GM15510 (cell line): ENCODE data around the gene IL11.

Source experiments
- POLR2A ChIP-seq: IDR thresholded peaks from 3 replicates; pipeline ENCODE4 v1.6.1; 2011; ENCODE audit warnings: borderline replicate concordance; ENCODE audit not compliant: insufficient read length; ENCODE audit errors: extremely low read depth

Gene IL11

DNA sequence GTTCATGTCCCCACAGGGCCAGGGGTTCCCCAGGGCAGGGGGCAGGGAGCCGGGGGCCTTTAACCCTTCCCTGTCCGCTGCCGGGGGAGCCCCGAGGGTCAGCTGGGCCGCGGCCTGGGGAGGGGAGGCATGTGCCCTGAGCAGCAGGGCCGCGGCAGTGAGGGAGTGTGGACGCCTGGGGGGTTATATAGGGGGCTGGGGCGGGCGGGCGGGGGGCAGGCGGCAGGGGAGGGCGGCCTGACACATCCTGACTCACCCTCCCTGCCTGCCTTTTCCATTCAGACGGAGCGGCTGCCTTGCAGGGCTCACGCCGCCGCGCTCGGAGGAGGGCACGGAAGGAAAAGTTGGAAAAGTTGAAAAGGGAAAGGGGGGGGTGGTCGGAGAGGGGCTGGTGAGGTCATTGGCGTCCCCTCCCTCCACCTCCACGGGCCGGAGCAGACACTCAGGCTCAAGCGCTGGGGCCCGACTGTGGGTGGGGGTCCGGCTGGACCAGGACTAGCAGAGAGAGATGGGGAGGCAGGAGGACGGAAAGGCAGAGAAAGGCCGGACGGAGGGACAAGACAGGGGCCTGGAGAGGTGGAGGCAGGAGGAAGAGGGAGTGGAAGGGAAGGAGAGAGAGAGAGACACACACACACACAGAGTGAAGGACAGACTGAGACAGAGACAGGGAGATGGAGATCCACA is at the start of gene IL11:
Gene IL11 (minus strand): TSS at position 159 of the 684 bp plus-strand sequence. CDS start 153 bp downstream, at position 6.
- TF ChIP-seq POLR2A: no peak

DNA sequence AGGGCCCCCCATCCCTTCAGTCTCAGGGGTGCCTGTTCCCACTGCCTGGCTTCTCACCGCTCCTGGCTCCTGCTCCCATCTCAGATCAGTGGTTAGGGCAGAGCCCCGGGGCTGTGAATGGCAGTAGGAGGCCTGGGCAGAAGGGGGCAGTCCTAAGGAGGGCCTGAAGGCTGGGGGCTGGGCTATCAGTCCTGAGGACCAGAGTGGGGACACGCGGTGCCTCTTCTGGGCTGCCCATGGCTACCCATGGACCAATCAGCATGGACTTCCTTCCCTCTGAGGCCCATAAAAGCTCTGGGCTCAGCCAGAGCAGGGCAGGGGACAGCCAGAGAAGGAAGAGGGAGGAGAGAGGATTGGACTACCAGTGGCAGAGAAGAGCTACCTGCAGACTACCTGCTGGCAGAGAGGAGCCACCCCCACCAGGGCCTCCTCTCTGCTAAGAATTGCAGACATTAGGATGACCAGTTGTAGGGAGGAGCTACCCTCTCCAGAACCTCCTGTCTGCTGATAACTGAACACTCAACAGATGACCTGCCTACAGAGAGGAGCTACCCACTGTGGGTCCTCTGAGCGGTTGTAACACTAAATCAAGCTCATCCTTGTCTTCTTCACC is 49.5 kb upstream of the IL11 start:
- no peak for TF ChIP-seq POLR2A

DNA sequence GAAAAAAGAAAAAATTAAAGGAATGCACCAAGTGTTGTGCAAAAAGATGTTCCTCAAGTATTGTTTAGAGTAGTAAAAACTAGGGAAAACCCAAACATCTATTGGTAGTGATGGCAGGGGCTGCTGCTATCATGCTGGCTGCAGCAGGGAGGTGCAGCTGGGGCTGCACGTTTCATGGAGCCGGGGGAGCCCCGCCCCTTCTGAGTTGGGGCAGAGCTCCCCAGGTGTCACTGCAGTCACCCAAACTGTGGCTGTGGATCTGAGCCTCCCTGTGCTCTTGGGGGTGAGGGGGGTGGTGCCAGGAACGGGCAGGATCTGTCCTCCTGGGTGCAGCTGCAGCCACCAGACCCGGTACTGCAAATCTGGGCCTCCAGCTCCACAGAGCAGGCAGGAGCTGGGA is 48.8 kb upstream of the IL11 start:
- TF ChIP-seq POLR2A: no peak

DNA sequence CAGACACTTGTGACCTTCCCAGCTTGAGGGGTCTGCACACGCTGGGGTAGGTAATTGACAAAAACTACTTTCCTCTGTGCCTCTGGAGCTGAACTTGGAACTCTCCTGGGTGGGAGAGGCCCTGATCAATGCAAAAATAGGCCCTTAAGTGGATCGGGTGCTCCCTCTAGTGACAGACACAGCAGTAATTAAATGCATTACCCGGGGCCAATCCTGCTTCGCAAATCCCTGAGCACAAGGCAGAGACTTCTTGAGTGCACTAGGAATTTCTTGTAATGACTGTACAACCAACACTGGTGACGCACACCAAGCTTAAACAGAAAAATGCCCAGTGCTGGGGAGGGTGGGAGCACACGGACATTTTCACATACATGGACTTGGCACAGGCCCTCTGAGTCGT is 47.9 kb upstream of the IL11 start:
- TF ChIP-seq POLR2A: no peak

DNA sequence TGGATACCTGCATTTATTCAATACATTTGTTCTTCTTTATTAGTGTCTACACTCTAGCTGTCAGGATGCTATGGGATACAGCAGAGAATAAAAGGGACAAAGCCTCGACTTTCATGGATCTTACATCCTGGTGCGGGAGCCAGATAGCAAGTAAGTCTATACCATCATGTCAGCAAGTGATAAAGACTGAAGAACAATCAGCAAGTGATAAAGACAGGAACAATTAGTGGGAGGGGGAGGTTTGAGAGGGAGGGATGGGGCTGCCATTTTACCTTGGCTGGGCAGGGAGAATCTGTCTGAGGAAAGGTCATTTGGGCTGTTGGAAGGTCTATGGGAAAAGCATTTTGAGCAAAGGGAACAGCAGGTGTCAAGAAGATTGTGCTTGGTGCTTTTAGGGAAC is 39.9 kb upstream of the IL11 start:
- TF ChIP-seq POLR2A: no peak

DNA sequence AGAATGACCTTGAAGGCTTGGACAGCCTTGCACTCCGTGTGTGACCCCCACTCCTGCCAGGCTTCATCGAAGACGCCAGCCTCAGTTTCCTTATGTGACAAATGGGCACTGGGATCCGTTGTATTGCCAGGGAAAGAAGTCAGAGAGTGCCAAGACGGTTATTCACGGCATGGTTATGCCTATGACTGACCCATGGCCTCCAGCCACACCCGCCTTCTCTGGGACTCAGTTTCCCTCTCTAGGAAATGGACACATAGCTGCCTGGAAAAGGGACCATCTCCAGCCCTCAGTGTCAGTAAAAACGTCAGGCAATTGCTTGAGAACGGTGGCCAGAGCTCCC is 38.2 kb upstream of the IL11 start:
- no peak for TF ChIP-seq POLR2A

DNA sequence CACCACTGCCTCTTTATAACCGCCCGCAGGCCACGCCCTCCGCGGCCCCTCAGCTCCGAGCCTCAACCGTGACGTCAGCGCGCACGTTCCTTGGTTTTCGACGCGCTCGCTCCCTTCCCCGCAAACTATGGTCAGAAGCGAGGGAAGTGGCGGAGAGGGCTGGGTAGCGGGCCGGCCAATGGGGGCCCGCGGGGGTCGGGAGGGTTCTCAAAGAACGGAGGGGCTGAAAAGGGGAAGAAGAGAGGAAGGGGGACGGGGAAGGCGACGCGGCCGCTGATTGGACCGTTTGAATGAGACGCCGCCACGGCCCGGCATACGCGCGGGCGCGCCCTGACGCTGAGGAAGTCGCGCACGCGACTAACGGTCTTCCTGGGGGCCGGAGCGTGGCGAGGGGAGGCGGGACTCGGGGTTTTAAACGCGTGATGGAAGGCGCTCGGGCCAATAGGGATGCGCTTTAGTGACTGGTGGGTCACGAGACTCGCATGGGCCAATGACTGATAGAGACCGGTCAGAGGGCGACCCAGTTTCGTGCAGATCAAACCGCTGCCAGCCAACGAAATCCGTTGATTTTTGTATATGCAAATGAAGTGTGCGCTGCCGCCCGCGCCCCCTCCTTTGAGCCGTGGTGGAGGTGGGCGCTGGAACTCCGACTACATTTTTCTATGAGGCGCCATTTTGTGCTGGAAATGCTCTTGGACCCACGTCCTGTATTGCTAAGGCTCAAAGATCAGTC is 37.7 kb upstream of the IL11 start:
- TF ChIP-seq POLR2A: peak; percentile 45

DNA sequence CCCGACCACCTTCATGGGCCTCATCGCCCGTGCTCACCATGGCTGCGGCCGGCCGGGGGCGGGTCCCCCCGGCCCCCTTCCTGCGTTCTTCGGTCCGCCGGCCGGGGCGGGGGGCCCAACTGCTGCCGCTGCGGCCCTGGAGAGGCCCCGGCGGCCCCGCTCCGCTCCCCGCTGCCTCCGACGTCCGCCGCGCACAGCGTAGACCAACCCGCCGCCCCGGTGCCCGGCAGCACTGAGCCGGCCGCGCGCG is 37.2 kb upstream of the IL11 start, which contains the start of gene UBE2S:
Gene UBE2S (minus strand): TSS at position 239 of the 250 bp plus-strand sequence. CDS start 199 bp downstream, at position 40.
- TF ChIP-seq POLR2A: peak; percentile 99

DNA sequence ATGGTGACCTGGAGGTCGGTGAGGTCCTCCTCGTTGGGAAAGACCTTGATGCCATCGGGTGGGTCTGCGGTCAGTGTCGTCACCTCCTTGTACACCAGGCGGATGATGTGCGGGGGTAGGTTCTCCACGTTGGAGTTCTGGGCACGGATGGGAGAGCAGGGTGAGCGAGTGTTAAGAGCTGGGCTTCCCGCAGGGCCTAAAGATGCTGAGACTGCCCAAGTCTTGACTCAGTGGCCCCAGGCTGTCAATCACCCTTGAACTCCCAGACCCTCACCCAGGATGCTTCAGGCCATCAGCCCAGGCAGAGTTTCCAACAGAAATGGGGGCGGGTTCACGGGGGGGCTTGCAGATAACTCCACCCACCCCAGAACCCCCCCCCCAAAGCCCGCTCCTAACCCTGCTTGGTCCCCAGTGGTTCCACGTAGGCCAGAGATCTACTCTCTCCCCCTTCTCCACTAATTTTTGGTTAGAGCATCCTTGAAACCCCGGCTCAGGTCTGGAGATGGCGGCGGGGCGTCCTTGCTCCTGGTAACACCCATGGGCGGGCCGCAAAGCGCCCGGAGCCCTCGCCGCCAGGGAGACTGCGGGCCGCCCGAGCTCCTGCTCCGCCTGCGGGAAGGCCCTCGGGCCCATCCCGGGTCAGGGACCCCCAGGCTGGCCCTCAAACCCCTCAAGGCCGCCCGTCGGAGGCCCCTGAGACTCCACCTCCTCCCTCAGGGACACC is 36.7 kb upstream of the IL11 start:
- no peak for TF ChIP-seq POLR2A

DNA sequence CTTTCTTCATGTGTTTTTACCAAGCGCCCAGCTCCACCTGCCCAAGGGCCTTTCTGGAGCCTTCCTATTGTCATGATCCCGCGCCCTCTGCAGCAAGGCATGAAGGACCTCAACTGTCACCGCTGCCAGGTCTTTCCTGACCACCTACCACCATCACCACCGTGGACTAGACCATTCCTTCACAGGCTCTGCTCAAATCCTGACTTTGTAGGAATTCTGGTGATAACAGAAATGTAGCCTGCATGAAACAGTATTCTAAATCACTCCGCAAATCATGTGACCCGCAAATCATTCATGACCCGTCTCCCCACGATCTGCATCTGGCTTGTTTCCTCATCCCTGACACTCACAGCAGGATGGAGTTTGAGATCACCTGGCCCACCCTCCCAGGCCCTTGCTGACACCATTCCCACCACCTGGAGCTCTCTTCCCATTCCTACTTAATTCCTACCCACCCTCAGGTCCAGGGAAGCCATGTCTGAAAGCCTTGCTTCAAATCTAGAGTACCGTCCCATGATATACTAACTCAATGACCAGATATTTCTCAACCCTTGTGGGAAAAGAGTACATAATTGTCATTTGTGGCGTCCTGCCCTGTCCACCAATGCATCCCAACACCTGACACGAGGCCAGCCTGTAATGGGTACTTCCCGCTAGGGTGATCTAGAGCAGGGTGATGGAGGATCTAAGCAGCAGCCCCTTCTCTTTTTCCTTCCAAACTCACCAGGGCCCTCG is 36.0 kb upstream of the IL11 start:
- no peak for TF ChIP-seq POLR2A

DNA sequence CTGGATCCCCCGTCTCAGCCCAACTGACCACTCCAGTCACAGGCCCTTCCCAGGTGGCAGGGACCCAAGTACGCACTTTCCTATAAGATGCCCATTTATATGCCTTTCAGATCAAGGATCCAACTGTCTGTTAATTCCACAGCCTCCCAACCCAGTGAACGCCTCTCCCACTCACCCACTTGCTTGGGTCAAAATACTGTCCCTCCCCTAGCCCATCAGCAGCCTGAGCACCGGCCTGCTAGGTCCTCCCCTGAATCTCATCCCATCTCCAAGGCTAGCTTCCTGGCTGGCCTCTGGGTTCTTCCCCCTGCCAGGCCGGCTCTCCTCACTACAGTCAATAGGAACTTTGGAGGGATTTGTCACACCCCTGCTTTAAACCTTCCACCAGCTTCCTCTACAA is 35.4 kb upstream of the IL11 start:
- no peak for TF ChIP-seq POLR2A

DNA sequence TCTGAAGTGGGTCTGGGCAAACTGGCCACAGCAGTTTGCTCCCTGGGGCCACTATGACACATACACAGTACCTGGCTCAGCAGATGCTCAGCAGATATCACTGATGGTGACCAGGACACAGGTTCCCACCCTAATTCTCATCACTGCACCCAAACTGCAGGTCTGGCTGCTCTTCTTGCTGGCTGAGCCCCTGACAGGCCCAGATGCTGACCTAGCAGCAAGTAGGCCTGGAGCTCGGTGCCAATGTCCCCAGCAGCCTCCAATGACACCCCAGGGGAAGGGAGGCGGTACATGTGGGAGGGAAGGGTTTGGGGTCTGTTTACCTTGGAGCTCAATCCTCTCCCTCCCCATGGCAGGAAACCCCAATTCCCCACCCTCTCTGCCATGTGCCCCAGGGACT is 32.2 kb upstream of the IL11 start:
- TF ChIP-seq POLR2A: no peak

DNA sequence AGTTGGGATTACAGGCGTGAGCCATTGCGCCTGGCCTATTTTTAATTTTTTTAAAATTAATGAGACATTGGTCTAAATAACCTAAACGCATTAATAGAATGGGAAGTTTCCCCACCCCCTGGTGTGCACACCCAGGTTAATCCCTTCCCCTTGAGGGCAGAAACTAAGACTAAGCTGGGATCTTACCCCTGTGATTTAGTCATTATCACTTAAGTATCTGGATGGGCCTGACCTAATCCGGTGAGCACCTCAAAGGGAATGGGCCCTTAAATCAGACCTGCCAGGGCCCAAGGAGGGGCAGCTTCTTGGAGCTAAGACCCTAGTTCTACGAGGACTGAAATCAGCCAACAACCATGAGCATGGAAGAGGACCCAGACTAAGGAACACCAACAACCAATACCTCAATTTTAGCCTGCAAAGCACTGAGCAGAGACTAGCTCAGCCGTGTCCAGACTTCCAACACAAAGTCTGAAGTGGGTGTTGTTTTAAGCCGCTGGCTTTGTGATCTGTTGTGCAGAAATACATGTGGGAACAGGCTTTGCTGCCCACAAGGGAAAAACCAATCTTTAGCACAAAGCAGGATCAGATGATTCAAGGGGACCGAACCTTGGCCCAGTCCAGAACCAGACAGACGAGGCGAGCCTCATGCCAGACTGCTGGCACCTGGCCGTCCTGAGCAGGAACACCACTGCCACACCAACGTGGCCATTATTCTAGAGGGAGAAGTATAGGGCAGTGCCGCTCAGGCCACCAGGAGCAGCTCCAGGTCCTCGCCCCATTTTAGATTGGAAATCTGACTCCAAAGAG is 30.2 kb upstream of the IL11 start:
- no peak for TF ChIP-seq POLR2A
